Measurements from ENCODE around the gene LEMD2.

The LEMD2 gene

DNA sequence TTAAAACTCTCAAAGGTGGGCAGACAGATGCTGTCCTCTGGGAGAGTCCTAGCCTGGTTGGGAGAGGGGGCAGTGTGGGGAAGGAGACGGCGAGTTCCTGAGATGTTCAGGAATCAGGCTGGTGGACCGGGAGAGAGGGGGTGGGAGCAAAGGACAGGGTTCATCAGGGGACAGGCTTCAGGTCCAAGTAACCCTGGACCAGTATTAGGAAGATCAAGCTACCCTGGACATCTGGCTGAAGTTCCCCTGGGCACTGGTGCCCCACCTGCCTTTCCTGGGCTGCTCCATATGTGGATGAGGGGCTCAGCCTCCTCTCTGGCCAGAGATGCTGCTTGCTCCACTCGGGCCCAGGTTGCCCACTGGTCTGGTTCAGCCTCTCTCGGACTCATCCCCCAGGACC is 41.1 kb downstream of the LEMD2 start:
- TF ChIP-seq, protein P1, sequence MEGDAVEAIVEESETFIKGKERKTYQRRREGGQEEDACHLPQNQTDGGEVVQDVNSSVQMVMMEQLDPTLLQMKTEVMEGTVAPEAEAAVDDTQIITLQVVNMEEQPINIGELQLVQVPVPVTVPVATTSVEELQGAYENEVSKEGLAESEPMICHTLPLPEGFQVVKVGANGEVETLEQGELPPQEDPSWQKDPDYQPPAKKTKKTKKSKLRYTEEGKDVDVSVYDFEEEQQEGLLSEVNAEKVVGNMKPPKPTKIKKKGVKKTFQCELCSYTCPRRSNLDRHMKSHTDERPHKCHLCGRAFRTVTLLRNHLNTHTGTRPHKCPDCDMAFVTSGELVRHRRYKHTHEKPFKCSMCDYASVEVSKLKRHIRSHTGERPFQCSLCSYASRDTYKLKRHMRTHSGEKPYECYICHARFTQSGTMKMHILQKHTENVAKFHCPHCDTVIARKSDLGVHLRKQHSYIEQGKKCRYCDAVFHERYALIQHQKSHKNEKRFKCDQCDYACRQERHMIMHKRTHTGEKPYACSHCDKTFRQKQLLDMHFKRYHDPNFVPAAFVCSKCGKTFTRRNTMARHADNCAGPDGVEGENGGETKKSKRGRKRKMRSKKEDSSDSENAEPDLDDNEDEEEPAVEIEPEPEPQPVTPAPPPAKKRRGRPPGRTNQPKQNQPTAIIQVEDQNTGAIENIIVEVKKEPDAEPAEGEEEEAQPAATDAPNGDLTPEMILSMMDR (IDR thresholded peaks at IDR 0.05; ENCODE audit: low read length) = no peak
- TF ChIP-seq EZH2 (IDR thresholded peaks at IDR 0.05; ENCODE audit: borderline replicate concordance, low read length) = no peak
- Histone ChIP-seq H3K4me2 (ENCODE audit: low read length) (no peak overlapping the region), H2AFZ (ENCODE audit: low read length) (no peak overlapping the region)

DNA sequence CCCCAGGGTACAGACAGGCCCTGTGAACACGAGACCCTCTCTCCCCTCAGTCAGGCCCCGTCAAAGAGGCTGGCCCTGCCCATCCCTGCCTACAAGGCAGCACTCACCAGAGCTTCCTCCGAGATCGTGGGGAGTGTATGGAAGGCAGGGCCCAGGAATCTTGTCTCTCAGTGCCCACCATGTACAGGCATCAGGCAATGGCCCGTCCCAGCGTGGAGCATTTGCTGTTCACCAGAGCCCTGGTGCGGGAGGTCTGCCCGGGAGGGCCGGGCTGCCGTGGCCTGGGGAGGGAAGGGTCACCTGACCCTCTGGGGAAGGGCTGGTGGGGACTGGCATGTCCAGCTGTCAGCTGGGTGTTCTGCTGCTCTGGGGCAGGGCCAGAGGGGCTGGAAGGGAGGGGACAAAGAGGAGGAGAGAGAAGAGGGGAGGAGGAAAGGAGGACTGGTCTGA is 42.3 kb downstream of the LEMD2 start, which contains the start of gene IP6K3:
TSS of gene IP6K3 (minus strand) at position 255 of the 450 bp plus-strand sequence. CDS start 11,429 bp downstream, outside the sequence.
- Histone ChIP-seq H3K9me2 (ENCODE audit: low read depth, low read length) (no peaks in the 10 kb centered on the region), H3K9me3 (ENCODE audit: low read length) (no peaks in the 10 kb centered on the region), H2AFZ (ENCODE audit: low read length) (no peak within 1 kb of the TSS), H3K9ac (ENCODE audit: low read length) (no peak within 1 kb of the TSS), H3K4me2 (ENCODE audit: low read length) (no peak within 1 kb of the TSS), H3K4me3 (ENCODE audit: low read depth, low read length, poor library complexity, severe bottlenecking) (no peak within 1 kb of the TSS), H3K27me3 (ENCODE audit: insufficient read depth, low read length) (peaks cover 6% of the 10 kb centered on the region; the same call in 1 of the 2 replicates), H4K20me1 (ENCODE audit: insufficient read depth, low read length) (no peaks in the 10 kb centered on the region), H3K27ac (ENCODE audit: low read depth, low read length, poor library complexity, severe bottlenecking) (no peak within 1 kb of the TSS), H3K36me3 (ENCODE audit: insufficient read depth, low read length) (no peaks in the 10 kb centered on the region), H3K79me2 (ENCODE audit: insufficient read depth, low read length) (no peaks in the 10 kb centered on the region), H3K4me1 (ENCODE audit: insufficient read depth, low read length, severe bottlenecking) (no peaks in the 10 kb centered on the region), H3F3A (ENCODE audit: insufficient read depth, low read length) (no peaks in the 10 kb centered on the region)
- TF ChIP-seq, protein P1 (IDR thresholded peaks at IDR 0.05; ENCODE audit: low read length) = no peak
- no peak for TF ChIP-seq EZH2 (IDR thresholded peaks at IDR 0.05; ENCODE audit: borderline replicate concordance, low read length)

More for the DNA sequence above, 41.1 kb downstream of the LEMD2 start:
- Histone ChIP-seq H3K9me2 (ENCODE audit: low read depth, low read length) (no peaks in the 10 kb centered on the region), H3K27ac (ENCODE audit: low read depth, low read length, poor library complexity, severe bottlenecking) (no peak overlapping the region), H3K9me3 (ENCODE audit: low read length) (no peaks in the 10 kb centered on the region), H3K27me3 (ENCODE audit: insufficient read depth, low read length) (peaks cover 6% of the 10 kb centered on the region; the same call in 1 of the 2 replicates), H3K4me1 (ENCODE audit: insufficient read depth, low read length, severe bottlenecking) (no peaks in the 10 kb centered on the region), H3K36me3 (ENCODE audit: insufficient read depth, low read length) (no peaks in the 10 kb centered on the region), H4K20me1 (ENCODE audit: insufficient read depth, low read length) (no peaks in the 10 kb centered on the region), H3K79me2 (ENCODE audit: insufficient read depth, low read length) (no peaks in the 10 kb centered on the region), H3K9ac (ENCODE audit: low read length) (no peak overlapping the region), H3F3A (ENCODE audit: insufficient read depth, low read length) (no peaks in the 10 kb centered on the region), H3K4me3 (ENCODE audit: low read depth, low read length, poor library complexity, severe bottlenecking) (no peak overlapping the region)

DNA sequence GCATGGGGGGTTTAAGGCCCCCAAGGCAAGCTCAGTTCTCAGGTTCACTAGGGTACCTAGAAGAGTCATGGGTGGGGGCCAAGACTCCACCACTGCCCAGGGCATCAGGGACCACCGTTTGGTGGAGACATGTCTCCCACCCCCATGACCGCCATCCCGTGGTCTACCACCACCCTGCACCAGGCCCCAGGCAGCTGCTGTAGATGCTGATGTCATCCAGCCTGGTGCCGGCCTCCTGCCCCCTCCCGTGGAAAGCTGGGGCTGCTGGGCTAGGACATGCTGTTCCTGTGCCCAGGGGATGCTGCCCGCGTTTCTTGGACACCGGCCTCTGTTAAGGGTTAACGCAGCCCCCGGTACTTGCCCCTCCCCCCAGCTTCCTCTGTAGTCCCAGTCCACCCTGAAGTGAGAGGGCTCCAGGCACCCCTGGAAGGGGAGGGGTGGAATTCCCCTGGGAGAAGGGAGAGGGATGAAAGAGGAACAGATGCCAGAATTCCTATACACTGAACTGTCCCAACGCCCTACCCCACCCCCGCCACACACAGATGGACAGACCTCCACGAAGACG is 42.8 kb downstream of the LEMD2 start:
- Histone ChIP-seq H3K4me2 (ENCODE audit: low read length) (no peak overlapping the region), H3K9ac (ENCODE audit: low read length) (no peak overlapping the region), H4K20me1 (ENCODE audit: insufficient read depth, low read length) (no peaks in the 10 kb centered on the region), H3K36me3 (ENCODE audit: insufficient read depth, low read length) (no peaks in the 10 kb centered on the region), H3F3A (ENCODE audit: insufficient read depth, low read length) (no peaks in the 10 kb centered on the region), H3K9me2 (ENCODE audit: low read depth, low read length) (no peaks in the 10 kb centered on the region), H3K9me3 (ENCODE audit: low read length) (no peaks in the 10 kb centered on the region), H3K79me2 (ENCODE audit: insufficient read depth, low read length) (no peaks in the 10 kb centered on the region), H3K4me1 (ENCODE audit: insufficient read depth, low read length, severe bottlenecking) (no peaks in the 10 kb centered on the region), H2AFZ (ENCODE audit: low read length) (no peak overlapping the region), H3K4me3 (ENCODE audit: low read depth, low read length, poor library complexity, severe bottlenecking) (no peak overlapping the region), H3K27ac (ENCODE audit: low read depth, low read length, poor library complexity, severe bottlenecking) (no peak overlapping the region), H3K27me3 (ENCODE audit: insufficient read depth, low read length) (peaks cover 6% of the 10 kb centered on the region; the same call in 1 of the 2 replicates)
- TF ChIP-seq, protein P1 (IDR thresholded peaks at IDR 0.05; ENCODE audit: low read length) = no peak
- TF ChIP-seq EZH2 (IDR thresholded peaks at IDR 0.05; ENCODE audit: borderline replicate concordance, low read length) = no peak

All from OCI-LY1 (cell line).